Smooth muscle cell (in vitro differentiated cells): ENCODE results near the gene KRT80. TPM values are rescaled to one million over a fixed set of nuclear protein-coding genes. Genes with fewer than 3 reads are reported as not detected.

Experiments
- DNase-seq: peaks from one replicate; lab custom pipeline; 2025; ENCODE audit not compliant: unreplicated experiment; lab: John Stamatoyannopoulos, UW
- H2AFZ ChIP-seq: fragments of 200-600 bp; sonication (generic); 2 replicates; pipeline ENCODE4 v1.6.0; 2016; ENCODE audit warnings: antibody characterized with exemption, low read depth, mild to moderate bottlenecking
- H3F3A ChIP-seq: fragments of 200-600 bp; sonication (generic); 2 replicates; pipeline ENCODE4 v1.6.0; 2017; ENCODE audit warnings: antibody characterized with exemption, low read depth
- H3K27ac ChIP-seq: fragments of 200-600 bp; sonication (generic); 2 replicates; pipeline ENCODE4 v1.5.1; 2016; ENCODE audit warnings: low read depth, mild to moderate bottlenecking
- H3K27me3 ChIP-seq: fragments of 200-600 bp; sonication (generic); 2 replicates; pipeline ENCODE4 v1.6.1; 2016; ENCODE audit warnings: low read depth, mild to moderate bottlenecking
- H3K36me3 ChIP-seq: fragments of 200-600 bp; sonication (generic); 2 replicates; pipeline ENCODE4 v1.5.1; 2016; ENCODE audit warnings: low read depth
- H3K4me1 ChIP-seq: fragments of 200-600 bp; sonication (generic); 2 replicates; pipeline ENCODE4 v1.5.1; 2016; ENCODE audit warnings: low read depth
- H3K4me2 ChIP-seq: fragments of 200-600 bp; sonication (generic); 2 replicates; pipeline ENCODE4 v1.6.0; 2016; ENCODE audit warnings: mild to moderate bottlenecking
- H3K4me3 ChIP-seq: fragments of 200-600 bp; sonication (generic); 2 replicates; pipeline ENCODE4 v1.5.1; 2016; ENCODE audit warnings: mild to moderate bottlenecking
- H3K79me2 ChIP-seq: fragments of 200-600 bp; sonication (generic); 2 replicates; pipeline ENCODE4 v1.6.0; 2016; ENCODE audit warnings: low read depth, mild to moderate bottlenecking
- H3K9ac ChIP-seq: fragments of 200-600 bp; sonication (generic); 2 replicates; pipeline ENCODE4 v1.6.0; 2016; ENCODE audit warnings: low read depth
- H3K9me3 ChIP-seq: fragments of 200-600 bp; sonication (generic); replicated peaks from 2 replicates; pipeline ENCODE4 v1.5.1; 2016; ENCODE audit warnings: low read depth
- H4K20me1 ChIP-seq: fragments of 200-600 bp; sonication (generic); 2 replicates; pipeline ENCODE4 v1.6.0; 2016; ENCODE audit warnings: low read depth
- whole genome bisulfite sequencing: methylation state at CpG from one replicate; pipeline ENCODE4 v1.1.7; 2016; ENCODE audit warnings: low lambda C conversion rate; 5-methylcytosine and 5-hydroxymethylcytosine counted together
- polyA plus RNA-seq: library from polyadenylated mRNA; unstranded; fragments of >200 nt; fragmentation: Nextera tagmentation; extraction: Ambion mirVana; gene quantifications from 2 replicates; pipeline ENCODE4 v1.2.1, GENCODE V29; 2016
- total RNA-seq: library from RNA; depleted of rRNA; stranded (reverse); fragments of >200 nt; gene quantifications from 2 replicates; pipeline ENCODE4 v1.2.3, GENCODE V29; 2014
- TF ChIP-seq, protein P1 (sequence below): fragments of 200-600 bp; sonication (generic); IDR thresholded peaks from 2 replicates; pipeline ENCODE4 v1.5.1; 2017; ENCODE audit warnings: borderline replicate concordance, mild to moderate bottlenecking, antibody characterized with exemption; ENCODE audit not compliant: insufficient read depth, poor library complexity, severe bottlenecking

Gene KRT80
- total and polyA plus RNA-seq, 2 experiments from 2014 or later, result 5.1 to 11.7 TPM

DNA sequence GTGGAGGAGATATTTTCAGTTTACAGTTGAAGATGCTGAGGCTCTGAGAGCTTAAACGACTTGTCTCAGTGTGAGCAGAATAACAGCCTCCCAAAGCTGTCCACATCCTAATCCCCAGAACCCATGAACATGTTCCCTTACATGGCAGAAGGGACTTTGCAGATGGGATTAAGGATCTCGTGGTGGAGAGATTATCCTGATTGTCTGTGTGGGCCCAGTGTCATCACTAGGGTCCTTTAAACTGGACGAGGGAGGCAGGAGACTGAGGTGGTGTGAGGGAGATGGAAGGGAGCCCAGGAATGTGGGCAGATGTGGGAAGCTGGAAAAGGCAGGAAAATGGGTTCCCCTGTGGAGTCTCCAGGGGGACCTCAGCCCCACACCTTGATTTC lies 9.6 kb upstream of the KRT80 start:
- no peak for DNase-seq
- WGBS, result 23% methylated on average over 3 of the region's 3 CpGs

DNA sequence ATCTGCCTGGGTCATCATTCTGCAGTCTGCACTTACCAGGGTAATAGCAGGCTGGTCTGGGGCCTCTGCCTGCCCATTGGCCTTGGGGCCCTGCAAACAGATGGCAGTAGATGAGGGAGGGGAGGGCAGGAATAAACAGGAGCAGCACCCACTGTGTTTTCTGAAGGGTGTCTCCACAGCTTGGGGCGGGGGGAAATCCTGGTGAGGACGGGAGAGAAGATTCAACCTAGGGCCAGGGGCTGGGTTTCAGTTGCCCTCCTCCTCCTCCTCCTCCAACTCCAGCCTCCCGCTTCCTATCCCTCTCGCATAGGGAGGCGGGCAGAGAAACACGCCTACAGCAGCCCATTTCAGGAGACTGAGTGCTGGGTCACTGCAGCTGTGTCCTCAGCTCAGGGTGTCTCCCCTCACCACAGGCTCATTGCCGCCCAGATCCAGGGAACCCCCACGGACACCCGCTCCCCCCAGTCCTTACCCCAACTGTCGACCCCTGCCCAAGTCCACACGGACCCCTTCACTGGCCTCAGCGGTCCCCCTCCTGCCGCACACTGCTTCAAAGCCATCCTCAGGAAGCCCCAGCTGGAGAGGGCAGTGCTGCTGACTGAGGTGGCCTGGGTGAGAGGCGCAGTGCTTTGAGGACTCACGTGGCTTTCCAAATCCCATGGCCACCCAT lies 9.1 kb upstream of the KRT80 start:
- H3F3A ChIP-seq, result no peaks in the 10 kb centered on the region
- no peak overlapping the region for H3K4me2 ChIP-seq
- TF ChIP-seq, protein P1, sequence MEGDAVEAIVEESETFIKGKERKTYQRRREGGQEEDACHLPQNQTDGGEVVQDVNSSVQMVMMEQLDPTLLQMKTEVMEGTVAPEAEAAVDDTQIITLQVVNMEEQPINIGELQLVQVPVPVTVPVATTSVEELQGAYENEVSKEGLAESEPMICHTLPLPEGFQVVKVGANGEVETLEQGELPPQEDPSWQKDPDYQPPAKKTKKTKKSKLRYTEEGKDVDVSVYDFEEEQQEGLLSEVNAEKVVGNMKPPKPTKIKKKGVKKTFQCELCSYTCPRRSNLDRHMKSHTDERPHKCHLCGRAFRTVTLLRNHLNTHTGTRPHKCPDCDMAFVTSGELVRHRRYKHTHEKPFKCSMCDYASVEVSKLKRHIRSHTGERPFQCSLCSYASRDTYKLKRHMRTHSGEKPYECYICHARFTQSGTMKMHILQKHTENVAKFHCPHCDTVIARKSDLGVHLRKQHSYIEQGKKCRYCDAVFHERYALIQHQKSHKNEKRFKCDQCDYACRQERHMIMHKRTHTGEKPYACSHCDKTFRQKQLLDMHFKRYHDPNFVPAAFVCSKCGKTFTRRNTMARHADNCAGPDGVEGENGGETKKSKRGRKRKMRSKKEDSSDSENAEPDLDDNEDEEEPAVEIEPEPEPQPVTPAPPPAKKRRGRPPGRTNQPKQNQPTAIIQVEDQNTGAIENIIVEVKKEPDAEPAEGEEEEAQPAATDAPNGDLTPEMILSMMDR, result no peak
- peaks cover 21% of the 10 kb centered on the region for H3K4me1 ChIP-seq
- no peak overlapping the region for H3K4me3 ChIP-seq
- H3K9me3 ChIP-seq, result no peaks in the 10 kb centered on the region
- no peaks in the 10 kb centered on the region for H3K27me3 ChIP-seq
- DNase-seq, result no peak
- H3K27ac ChIP-seq, result no peak overlapping the region
- 71% methylated on average over 15 of the region's 15 CpGs for WGBS
- no peaks in the 10 kb centered on the region for H3K79me2 ChIP-seq
- H3K9ac ChIP-seq, result no peak overlapping the region
- H4K20me1 ChIP-seq, result no peaks in the 10 kb centered on the region
- H3K36me3 ChIP-seq, result no peaks in the 10 kb centered on the region
- no peak overlapping the region for H2AFZ ChIP-seq

More for the DNA sequence above, 9.6 kb upstream of the KRT80 start:
- H3K79me2 ChIP-seq, result no peaks in the 10 kb centered on the region
- H3K4me1 ChIP-seq, result peaks cover 21% of the 10 kb centered on the region
- no peak overlapping the region for H3K9ac ChIP-seq
- no peaks in the 10 kb centered on the region for H3K27me3 ChIP-seq
- no peaks in the 10 kb centered on the region for H3K9me3 ChIP-seq
- H3K36me3 ChIP-seq, result no peaks in the 10 kb centered on the region
- H3K4me3 ChIP-seq, result no peak overlapping the region
- TF ChIP-seq, protein P1, result no peak
- no peaks in the 10 kb centered on the region for H4K20me1 ChIP-seq
- no peak overlapping the region for H2AFZ ChIP-seq
- H3K27ac ChIP-seq, result no peak overlapping the region
- no peaks in the 10 kb centered on the region for H3F3A ChIP-seq
- H3K4me2 ChIP-seq, result no peak overlapping the region

DNA sequence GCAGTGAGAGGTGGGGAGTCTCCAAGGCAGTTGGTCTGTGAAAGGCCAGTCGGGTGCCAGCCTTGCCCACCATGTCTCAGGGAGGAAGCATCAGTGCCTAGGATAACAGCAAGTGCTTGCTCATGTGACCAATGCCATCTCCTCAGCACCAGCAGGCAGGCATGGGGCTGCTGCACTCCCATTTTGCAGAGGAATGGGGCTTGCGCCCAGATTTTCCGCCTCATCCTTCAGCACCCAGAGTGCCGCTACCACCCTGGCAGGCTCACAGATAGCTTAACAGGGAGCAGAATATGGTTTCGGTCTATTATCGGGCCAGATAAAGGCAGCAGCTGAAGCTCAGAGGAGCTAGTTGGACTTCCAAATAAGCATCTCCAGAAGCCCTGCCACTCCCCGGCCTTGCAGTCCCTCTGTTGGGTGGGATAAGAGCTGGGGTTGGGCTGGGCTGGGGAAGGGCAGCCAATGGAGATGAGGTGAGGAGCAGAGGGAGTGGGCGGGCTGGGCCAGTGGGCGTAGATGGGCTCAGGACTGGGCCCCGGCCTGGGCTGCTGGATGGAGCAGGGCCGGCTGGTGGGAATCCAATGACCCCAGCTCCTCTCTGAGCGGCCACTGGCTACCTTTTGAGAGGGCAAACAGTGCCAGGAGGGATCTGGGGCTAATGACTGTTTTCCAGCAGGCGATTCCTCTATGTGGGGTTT lies 8.4 kb upstream of the KRT80 start:
- H3K27me3 ChIP-seq, result no peaks in the 10 kb centered on the region
- WGBS, result 77% methylated on average over 13 of the region's 13 CpGs
- H3K79me2 ChIP-seq, result no peaks in the 10 kb centered on the region
- no peak for DNase-seq
- no peak overlapping the region for H2AFZ ChIP-seq
- no peak overlapping the region for H3K27ac ChIP-seq
- no peak overlapping the region for H3K9ac ChIP-seq
- H3K4me1 ChIP-seq, result peaks cover 23% of the 10 kb centered on the region
- no peaks in the 10 kb centered on the region for H3F3A ChIP-seq
- H3K9me3 ChIP-seq, result no peaks in the 10 kb centered on the region
- no peak overlapping the region for H3K4me2 ChIP-seq
- TF ChIP-seq, protein P1, result no peak
- H4K20me1 ChIP-seq, result no peaks in the 10 kb centered on the region
- H3K36me3 ChIP-seq, result no peaks in the 10 kb centered on the region
- H3K4me3 ChIP-seq, result no peak overlapping the region
